Measurements from ENCODE around the gene CCDC40. TPM values are rescaled to one million over a fixed set of nuclear protein-coding genes. Genes with fewer than 3 reads are reported as not detected.

Gene CCDC40
- total RNA-seq, 1 experiment from 2014 or later: 16.3 TPM

- DNase-seq (ENCODE audit: low spot score): no peak
- ChIA-PET POLR2A (interaction anchor here (0.6 kb wide), 2 partner anchors 123 to 748 kb away, joined by 3 to 5 read pairs; no protein-coding TSS in a partner anchor), CTCF (interaction anchor here (1.0 to 2.2 kb wide), 4 partner anchors 12 to 246 kb away, joined by 3 to 10 read pairs (median 8); no protein-coding TSS in a partner anchor)
- H3K27me3 Mint-ChIP-seq (ENCODE audit: low read depth): no peaks in the 10 kb centered on the region
- no peak for ATAC-seq
- no peaks in the 10 kb centered on the region for H3K36me3 Mint-ChIP-seq
- H3K9me3 Mint-ChIP-seq: no peaks in the 10 kb centered on the region
- H3K27ac Mint-ChIP-seq: no peak overlapping the region; the same call in 1 of the 2 replicates
- H3K4me1 Mint-ChIP-seq: peaks cover 43% of the 10 kb centered on the region
- TF ChIP-seq HMGXB4 (CRISPR knock-in tag; IDR thresholded peaks at IDR 0.05): no peak
- TF ChIP-seq OVOL2 (CRISPR knock-in tag; IDR thresholded peaks at IDR 0.05; ENCODE audit: borderline replicate concordance): no peak
- TF ChIP-seq ZNF121 (CRISPR knock-in tag; IDR thresholded peaks at IDR 0.05): no peak
- no peak for TF ChIP-seq NR2C2 (CRISPR knock-in tag; IDR thresholded peaks at IDR 0.05)
- no peak overlapping the region for H3K4me3 Mint-ChIP-seq
Observed at GRCh38 chr17:79987187-79987934, 49.1 kb upstream of the CCDC40 start.

- no peak for ATAC-seq
- no peaks in the 10 kb centered on the region for H3K27me3 Mint-ChIP-seq (ENCODE audit: low read depth)
- ChIA-PET CTCF (interaction anchor here (1.0 to 2.2 kb wide), 4 partner anchors 13 to 246 kb away, joined by 3 to 10 read pairs (median 8); no protein-coding TSS in a partner anchor), POLR2A (interaction anchor here (0.6 kb wide), 1 partner anchor 749 kb away, joined by 5 read pairs; no protein-coding TSS in a partner anchor)
- TF ChIP-seq CREM (CRISPR knock-in tag; IDR thresholded peaks at IDR 0.05): no peak
- TF ChIP-seq SMAD3 (CRISPR knock-in tag; IDR thresholded peaks at IDR 0.05; ENCODE audit: borderline replicate concordance): no peak
- TF ChIP-seq MAX (CRISPR knock-in tag; IDR thresholded peaks at IDR 0.05): no peak
- H3K36me3 Mint-ChIP-seq: no peaks in the 10 kb centered on the region
- H3K4me3 Mint-ChIP-seq: no peak overlapping the region
- H3K9me3 Mint-ChIP-seq: no peaks in the 10 kb centered on the region
- peak overlapping the region; percentile 38; the same call in 1 of the 2 replicates for H3K27ac Mint-ChIP-seq
- peaks cover 48% of the 10 kb centered on the region for H3K4me1 Mint-ChIP-seq
- no peak for DNase-seq (ENCODE audit: low spot score)
Observed at GRCh38 chr17:79987935-79988184, 48.6 kb upstream of the CCDC40 start.

GRCh38 chr17:79988185-79988971 is 48.1 kb upstream of the CCDC40 start:
- ChIA-PET CTCF (interaction anchor here (1.0 to 2.4 kb wide), 4 partner anchors 13 to 247 kb away, joined by 3 to 10 read pairs (median 8); no protein-coding TSS in a partner anchor), POLR2A (no interaction called here)

More at GRCh38 chr17:79988185-79988971, 48.1 kb upstream of the CCDC40 start:
- TF ChIP-seq STAT6 (CRISPR knock-in tag; conservative IDR thresholded peaks at IDR 0.05; ENCODE audit: low read depth) (no peak), GABPB1 (CRISPR knock-in tag; IDR thresholded peaks at IDR 0.05) (peak; percentile 93)
- Mint-ChIP-seq H3K27me3 (ENCODE audit: low read depth) (no peaks in the 10 kb centered on the region), H3K27ac (peak overlapping the region; percentile 38; the same call in 1 of the 2 replicates), H3K9me3 (no peaks in the 10 kb centered on the region), H3K4me3 (no peak overlapping the region), H3K36me3 (no peaks in the 10 kb centered on the region), H3K4me1 (peaks cover 53% of the 10 kb centered on the region)
- no peak for DNase-seq (ENCODE audit: low spot score)
- no peak for ATAC-seq

Data from WTC11 (cell line).